Ascending aorta (tissue), 2 donors: ENCODE measurements around the gene RNF222. TPM values are rescaled to one million over a fixed set of nuclear protein-coding genes. Genes with fewer than 3 reads are reported as not detected.

Experiments used
- DNase-seq, 2 donors: peaks; one replicate each; pipeline ENCODE4 v3.0.0-alpha.2; 2019; ENCODE audit warnings: low spot score in 2 of 2
- H3K27ac ChIP-seq, 2 donors: fragments of 200-600 bp; sonication (generic); one replicate each; pipeline ENCODE4 v1.5.1; 2016 to 2017; ENCODE audit warnings: mild to moderate bottlenecking in 1 of 2
- H3K27me3 ChIP-seq: fragments of 200-600 bp; sonication (generic); one replicate; pipeline ENCODE4 v1.5.1; 2017
- H3K36me3 ChIP-seq, 2 donors: fragments of 200-600 bp; sonication (generic); one replicate each; pipeline ENCODE4 v1.5.1; 2016
- H3K4me1 ChIP-seq, 2 donors: fragments of 200-600 bp; sonication (generic); one replicate each; pipeline ENCODE4 v1.5.1; 2016 to 2017; ENCODE audit warnings: mild to moderate bottlenecking in 1 of 2
- H3K4me3 ChIP-seq, 2 donors: fragments of 200-600 bp; sonication (generic); one replicate each; pipeline ENCODE4 v1.5.1; 2016 to 2017; ENCODE audit warnings: mild to moderate bottlenecking in 1 of 2
- H3K9me3 ChIP-seq, 2 donors: fragments of 200-600 bp; sonication (generic); one replicate each; pipeline ENCODE4 v1.5.1; 2016
- intact Hi-C: fragments of 100-400 bp; cut with DNase I; formaldehyde crosslinking; loops from one replicate; pipeline ENCODE4 v1.15.1; 2023
- total RNA-seq: library from RNA; depleted of rRNA; stranded (reverse); fragments of >200 nt; gene quantifications from one replicate; pipeline ENCODE4 v1.1.0, GENCODE V29; 2016
- TF ChIP-seq, protein P1 (sequence below), 3 experiments: fragments of 200-600 bp in 2 of 3; fragments of 450-650 bp in 1 of 3; sonication (generic) in 2 of 3; IDR thresholded peaks; one replicate each; pipeline ENCODE4 v1.5.1; 2016 to 2019; ENCODE audit warnings: antibody characterized with exemption in 3 of 3, mild to moderate bottlenecking in 1 of 3, moderate library complexity in 1 of 3

Gene RNF222
- total RNA-seq, 1 donor from 2014 or later: not detected

DNA sequence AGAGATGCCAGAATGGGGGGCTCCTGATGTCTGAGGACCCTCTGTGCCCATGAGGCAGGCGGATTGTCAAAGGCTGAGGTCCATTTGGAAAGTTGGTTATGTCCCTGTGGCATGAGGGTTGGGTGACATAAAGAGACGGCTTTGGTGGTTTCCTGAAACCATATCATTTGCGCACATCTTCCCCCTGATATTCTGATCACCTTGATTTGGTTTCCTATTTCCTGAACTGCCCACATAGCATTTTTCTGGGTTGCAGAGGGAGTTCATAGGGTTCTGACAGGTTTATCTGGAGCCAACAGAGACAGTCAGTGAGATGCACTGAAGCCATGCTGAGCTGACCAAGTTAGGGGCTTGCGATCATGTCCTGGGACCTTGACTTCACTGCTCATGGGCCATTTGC, 15.7 kb upstream of the RNF222 start:
- no peak overlapping the region for H3K4me3 ChIP-seq
- H3K27ac ChIP-seq: no peak overlapping the region
- DNase-seq: peak in 1 of 2 donors; percentile 25
- no peaks in the 10 kb centered on the region for H3K9me3 ChIP-seq
- H3K4me1 ChIP-seq: no peaks in the 10 kb centered on the region
- no peaks in the 10 kb centered on the region for H3K27me3 ChIP-seq
- intact Hi-C loops: loop anchor here (5.0 kb wide), 1 partner anchor 34 kb away; no protein-coding TSS in a partner anchor
- no peaks in the 10 kb centered on the region for H3K36me3 ChIP-seq
- TF ChIP-seq, protein P1, sequence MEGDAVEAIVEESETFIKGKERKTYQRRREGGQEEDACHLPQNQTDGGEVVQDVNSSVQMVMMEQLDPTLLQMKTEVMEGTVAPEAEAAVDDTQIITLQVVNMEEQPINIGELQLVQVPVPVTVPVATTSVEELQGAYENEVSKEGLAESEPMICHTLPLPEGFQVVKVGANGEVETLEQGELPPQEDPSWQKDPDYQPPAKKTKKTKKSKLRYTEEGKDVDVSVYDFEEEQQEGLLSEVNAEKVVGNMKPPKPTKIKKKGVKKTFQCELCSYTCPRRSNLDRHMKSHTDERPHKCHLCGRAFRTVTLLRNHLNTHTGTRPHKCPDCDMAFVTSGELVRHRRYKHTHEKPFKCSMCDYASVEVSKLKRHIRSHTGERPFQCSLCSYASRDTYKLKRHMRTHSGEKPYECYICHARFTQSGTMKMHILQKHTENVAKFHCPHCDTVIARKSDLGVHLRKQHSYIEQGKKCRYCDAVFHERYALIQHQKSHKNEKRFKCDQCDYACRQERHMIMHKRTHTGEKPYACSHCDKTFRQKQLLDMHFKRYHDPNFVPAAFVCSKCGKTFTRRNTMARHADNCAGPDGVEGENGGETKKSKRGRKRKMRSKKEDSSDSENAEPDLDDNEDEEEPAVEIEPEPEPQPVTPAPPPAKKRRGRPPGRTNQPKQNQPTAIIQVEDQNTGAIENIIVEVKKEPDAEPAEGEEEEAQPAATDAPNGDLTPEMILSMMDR (IDR thresholded peaks at IDR 0.05): no peak

DNA sequence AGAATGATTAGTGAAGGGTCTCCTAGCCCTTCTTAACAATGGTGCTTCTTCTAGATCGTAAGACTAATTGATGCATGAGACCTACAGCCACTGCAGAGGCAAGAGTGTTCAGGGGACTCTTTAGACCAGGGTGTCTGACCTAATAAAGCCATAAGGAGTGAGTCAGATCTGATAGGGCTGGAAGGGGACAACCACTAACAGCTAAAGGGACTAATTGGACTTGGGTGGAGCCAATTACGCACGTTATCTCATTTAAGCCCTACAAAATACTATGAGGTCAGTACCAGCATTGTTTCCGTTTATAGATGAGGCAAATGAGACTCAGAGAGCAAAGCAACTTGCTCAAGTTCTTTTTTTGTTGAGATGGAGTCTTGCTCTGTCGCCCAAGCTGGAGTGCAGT, 14.5 kb upstream of the RNF222 start:
- Histone ChIP-seq H3K4me3 (no peak overlapping the region), H3K27ac (no peak overlapping the region), H3K36me3 (no peaks in the 10 kb centered on the region), H3K27me3 (no peaks in the 10 kb centered on the region), H3K9me3 (no peaks in the 10 kb centered on the region), H3K4me1 (no peaks in the 10 kb centered on the region)
- intact Hi-C loops: loop anchor here (5.0 kb wide), 1 partner anchor 35 kb away; no protein-coding TSS in a partner anchor
- no peak for DNase-seq
- TF ChIP-seq, protein P1 (IDR thresholded peaks at IDR 0.05): no peak

DNA sequence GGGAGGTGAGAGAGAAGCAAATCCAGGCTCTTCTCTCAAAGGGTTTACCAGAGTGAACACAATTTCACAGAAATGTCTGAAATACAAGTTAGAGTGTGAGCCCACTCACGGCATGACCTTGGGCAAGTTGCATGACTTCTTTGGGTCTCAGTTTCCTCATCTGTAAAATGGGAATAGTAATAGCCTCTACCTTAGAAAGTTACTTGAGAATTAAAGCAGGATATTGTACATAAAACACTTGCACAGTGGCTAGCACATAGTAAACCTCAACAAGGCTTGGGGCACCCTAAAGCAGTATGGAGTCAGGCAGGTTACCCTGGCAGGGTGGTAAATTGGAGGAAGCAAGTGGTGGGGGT, 13.2 kb upstream of the RNF222 start:
- TF ChIP-seq, protein P1 (IDR thresholded peaks at IDR 0.05): no peak

DNA sequence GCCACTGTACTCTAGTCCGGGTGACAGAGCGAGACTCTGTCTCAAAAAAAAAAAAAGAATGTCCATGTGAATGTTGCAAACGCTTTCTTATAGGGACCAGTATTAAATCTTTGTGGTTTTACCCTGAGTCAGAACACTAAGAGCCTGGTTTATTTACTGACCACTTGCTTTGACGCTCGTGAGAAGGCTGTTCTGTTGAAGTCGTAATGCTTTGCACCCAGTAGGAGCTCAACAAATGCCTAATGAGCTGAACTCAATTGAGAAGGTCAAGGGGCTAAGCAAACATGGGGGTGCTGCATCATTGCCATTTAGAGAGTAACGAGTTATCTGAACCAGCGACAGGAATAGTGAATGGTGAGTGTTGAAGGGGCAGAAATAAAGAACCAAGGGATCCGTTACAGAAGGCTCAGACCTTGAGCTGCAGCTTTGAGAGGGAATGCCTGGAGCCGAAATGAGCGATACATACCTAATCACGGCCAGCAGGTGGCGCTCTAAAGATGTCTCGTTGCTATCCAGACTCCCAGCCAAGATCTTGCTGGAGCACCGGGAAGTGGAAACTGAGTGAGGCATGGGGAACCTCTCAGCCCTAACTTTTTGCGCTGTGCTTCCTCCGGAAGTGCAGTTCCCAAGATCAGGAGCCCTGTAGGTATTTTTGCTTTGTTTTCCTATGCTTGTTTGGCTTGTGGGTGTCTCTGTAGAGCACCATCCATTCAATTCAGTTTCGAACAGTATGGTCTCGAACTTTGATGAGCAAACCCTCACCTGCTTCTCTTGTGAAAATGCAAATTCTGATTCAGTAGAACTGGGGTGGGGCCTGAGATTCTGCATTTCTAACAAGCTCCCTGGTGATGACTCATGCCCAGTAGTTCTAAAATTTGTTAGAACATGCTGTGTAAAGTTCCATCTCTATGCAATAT, 12.6 kb upstream of the RNF222 start:
- H3K4me3 ChIP-seq: no peak overlapping the region
- peak; percentile 31 to 93 for DNase-seq
- no peaks in the 10 kb centered on the region for H3K27me3 ChIP-seq
- H3K36me3 ChIP-seq: no peaks in the 10 kb centered on the region
- no peaks in the 10 kb centered on the region for H3K9me3 ChIP-seq
- TF ChIP-seq, protein P1 (IDR thresholded peaks at IDR 0.05): peak; percentile 75 to 84 (median 77)
- no peak overlapping the region for H3K27ac ChIP-seq
- intact Hi-C loops: loop anchor here (1.0 to 5.0 kb wide), 4 partner anchors 21 to 375 kb away; no protein-coding TSS in a partner anchor
- H3K4me1 ChIP-seq: no peaks in the 10 kb centered on the region

More for the DNA sequence above, 13.2 kb upstream of the RNF222 start:
- no peaks in the 10 kb centered on the region for H3K27me3 ChIP-seq
- no peak for DNase-seq
- H3K27ac ChIP-seq: no peak overlapping the region
- H3K4me1 ChIP-seq: no peaks in the 10 kb centered on the region
- H3K36me3 ChIP-seq: no peaks in the 10 kb centered on the region
- intact Hi-C loops: loop anchor here (1.0 to 5.0 kb wide), 4 partner anchors 20 to 374 kb away; no protein-coding TSS in a partner anchor
- no peaks in the 10 kb centered on the region for H3K9me3 ChIP-seq
- H3K4me3 ChIP-seq: no peak overlapping the region

DNA sequence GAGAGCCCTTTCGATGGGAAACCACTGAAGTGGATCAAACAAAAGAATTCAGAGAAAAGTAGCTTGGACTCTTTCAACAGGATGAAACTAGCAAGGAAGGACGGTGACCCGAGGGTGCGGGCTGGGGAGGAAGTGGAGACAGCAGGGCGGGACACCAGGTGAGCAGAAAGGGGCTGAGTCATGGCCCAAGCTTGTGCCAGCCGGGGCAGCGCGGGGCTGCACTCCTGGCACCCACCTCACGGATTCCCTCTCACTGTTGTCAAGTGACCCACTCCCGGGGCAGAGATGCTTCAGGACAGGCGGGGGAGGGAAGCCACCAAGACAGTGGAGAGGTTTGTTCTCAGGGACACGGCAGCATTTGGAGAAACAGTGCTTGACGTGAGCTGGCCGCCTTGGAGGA, 10.7 kb upstream of the RNF222 start:
- Histone ChIP-seq H3K27me3 (no peaks in the 10 kb centered on the region), H3K27ac (no peak overlapping the region), H3K4me1 (no peaks in the 10 kb centered on the region), H3K9me3 (no peaks in the 10 kb centered on the region), H3K36me3 (no peaks in the 10 kb centered on the region), H3K4me3 (no peak overlapping the region)
- DNase-seq: no peak
- intact Hi-C loops: no loop called here
- TF ChIP-seq, protein P1 (IDR thresholded peaks at IDR 0.05): no peak
